H1 (cell line): ENCODE results near the gene NLN.

Experiments used
- EZH2 ChIP-seq: fragments of 200-600 bp; sonication (generic); IDR thresholded peaks from 2 replicates; pipeline ENCODE4 v1.7.1; 2012; ENCODE audit warnings: low read depth, mild to moderate bottlenecking, moderate library complexity, low read length, inconsistent platforms; ENCODE audit not compliant: severe bottlenecking
- GABPA ChIP-seq: IDR thresholded peaks from 2 replicates; pipeline ENCODE4 v1.6.1; 2011; ENCODE audit warnings: mild to moderate bottlenecking, low read length, moderate library complexity, borderline replicate concordance; ENCODE audit not compliant: insufficient read depth
- JUN ChIP-seq: IDR thresholded peaks from 2 replicates; pipeline ENCODE4 v1.6.1; 2011; ENCODE audit warnings: low read depth, mild to moderate bottlenecking, improper control_type of control experiment, low read length
- KDM5A ChIP-seq: fragments of 200-600 bp; IDR thresholded peaks from 2 replicates; pipeline ENCODE4 v1.7.1; 2012; ENCODE audit warnings: mild to moderate bottlenecking, low read length, inconsistent platforms, mixed read lengths
- NRF1 ChIP-seq: IDR thresholded peaks from 2 replicates; pipeline ENCODE4 v1.6.1; 2011; ENCODE audit warnings: mild to moderate bottlenecking, low read depth, low read length, improper control_type of control experiment
- SUZ12 ChIP-seq: fragments of 200-600 bp; sonication (generic); IDR thresholded peaks from 2 replicates; pipeline ENCODE4 v1.6.1; 2012; ENCODE audit warnings: mild to moderate bottlenecking, inconsistent platforms, low read length, moderate library complexity, mixed read lengths
- TBP ChIP-seq: IDR thresholded peaks from 2 replicates; pipeline ENCODE4 v1.6.1; 2011; ENCODE audit warnings: low read depth, low read length, improper control_type of control experiment
- TCF12 ChIP-seq: IDR thresholded peaks from 2 replicates; pipeline ENCODE4 v1.6.1; 2011; ENCODE audit warnings: low read depth, mild to moderate bottlenecking, low read length
- TEAD4 ChIP-seq: IDR thresholded peaks from 2 replicates; pipeline ENCODE4 v1.6.1; 2012; ENCODE audit warnings: low read depth, low read length, inconsistent platforms, mixed read lengths
- TF ChIP-seq, protein P1 (sequence below), 3 experiments: IDR thresholded peaks; 1 replicate in 2 of 3; 2 replicates in 1 of 3; pipeline versions ENCODE4 v1.5.1 to v1.6.1; 2011; ENCODE audit warnings: low read length in 3 of 3, mild to moderate bottlenecking in 3 of 3, inconsistent platforms in 2 of 3, low read depth in 1 of 3, moderate library complexity in 1 of 3; ENCODE audit not compliant: insufficient read depth in 1 of 3; ENCODE audit errors: control extremely low read depth in 1 of 3
- TF ChIP-seq, protein P2 (sequence below): IDR thresholded peaks from 2 replicates; pipeline ENCODE4 v1.6.1; 2011; ENCODE audit warnings: low read depth, mild to moderate bottlenecking, low read length; ENCODE audit not compliant: insufficient read depth
- TF ChIP-seq, protein P3 (sequence below): IDR thresholded peaks from 2 replicates; pipeline ENCODE4 v1.6.1; 2012; ENCODE audit warnings: inconsistent platforms

DNA sequence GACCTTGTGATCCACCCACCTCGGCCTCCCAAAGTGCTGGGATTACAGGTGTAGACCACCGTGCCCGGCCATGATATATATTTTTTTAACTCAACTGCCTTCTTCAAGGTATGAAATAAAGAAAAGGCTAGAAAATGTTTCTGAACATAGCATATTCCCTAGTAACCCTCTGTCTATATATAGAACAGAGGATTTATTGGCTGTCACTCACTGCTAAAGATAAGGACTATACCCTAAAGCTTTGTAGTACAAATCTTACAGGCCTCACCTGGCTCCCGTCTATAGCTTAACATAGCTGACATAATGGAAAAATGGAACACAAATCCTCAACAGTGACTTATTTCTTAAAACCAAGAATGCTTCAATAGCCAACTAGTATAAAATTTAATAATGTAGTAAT, 14.3 kb upstream of the NLN start:
- TF ChIP-seq EZH2 = no peak
- TF ChIP-seq, protein P1, sequence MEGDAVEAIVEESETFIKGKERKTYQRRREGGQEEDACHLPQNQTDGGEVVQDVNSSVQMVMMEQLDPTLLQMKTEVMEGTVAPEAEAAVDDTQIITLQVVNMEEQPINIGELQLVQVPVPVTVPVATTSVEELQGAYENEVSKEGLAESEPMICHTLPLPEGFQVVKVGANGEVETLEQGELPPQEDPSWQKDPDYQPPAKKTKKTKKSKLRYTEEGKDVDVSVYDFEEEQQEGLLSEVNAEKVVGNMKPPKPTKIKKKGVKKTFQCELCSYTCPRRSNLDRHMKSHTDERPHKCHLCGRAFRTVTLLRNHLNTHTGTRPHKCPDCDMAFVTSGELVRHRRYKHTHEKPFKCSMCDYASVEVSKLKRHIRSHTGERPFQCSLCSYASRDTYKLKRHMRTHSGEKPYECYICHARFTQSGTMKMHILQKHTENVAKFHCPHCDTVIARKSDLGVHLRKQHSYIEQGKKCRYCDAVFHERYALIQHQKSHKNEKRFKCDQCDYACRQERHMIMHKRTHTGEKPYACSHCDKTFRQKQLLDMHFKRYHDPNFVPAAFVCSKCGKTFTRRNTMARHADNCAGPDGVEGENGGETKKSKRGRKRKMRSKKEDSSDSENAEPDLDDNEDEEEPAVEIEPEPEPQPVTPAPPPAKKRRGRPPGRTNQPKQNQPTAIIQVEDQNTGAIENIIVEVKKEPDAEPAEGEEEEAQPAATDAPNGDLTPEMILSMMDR (IDR thresholded peaks at IDR 0.05; ENCODE audit: control extremely low read depth in 1 of 3, insufficient read depth in 1 of 3, low read depth in 1 of 3, low read length in 3 of 3) = no peak
- no peak for TF ChIP-seq NRF1
- TF ChIP-seq, protein P2, sequence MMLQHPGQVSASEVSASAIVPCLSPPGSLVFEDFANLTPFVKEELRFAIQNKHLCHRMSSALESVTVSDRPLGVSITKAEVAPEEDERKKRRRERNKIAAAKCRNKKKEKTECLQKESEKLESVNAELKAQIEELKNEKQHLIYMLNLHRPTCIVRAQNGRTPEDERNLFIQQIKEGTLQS = no peak
- no peak for TF ChIP-seq GABPA
- no peak for TF ChIP-seq TCF12
- no peak for TF ChIP-seq TEAD4
- no peak for TF ChIP-seq KDM5A
- TF ChIP-seq, protein P3, sequence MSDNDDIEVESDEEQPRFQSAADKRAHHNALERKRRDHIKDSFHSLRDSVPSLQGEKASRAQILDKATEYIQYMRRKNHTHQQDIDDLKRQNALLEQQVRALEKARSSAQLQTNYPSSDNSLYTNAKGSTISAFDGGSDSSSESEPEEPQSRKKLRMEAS = no peak
- no peak for TF ChIP-seq JUN
- TF ChIP-seq SUZ12 = no peak
- TF ChIP-seq TBP = no peak
